ENCODE results near the gene DAGLA.

Gene DAGLA

DNA sequence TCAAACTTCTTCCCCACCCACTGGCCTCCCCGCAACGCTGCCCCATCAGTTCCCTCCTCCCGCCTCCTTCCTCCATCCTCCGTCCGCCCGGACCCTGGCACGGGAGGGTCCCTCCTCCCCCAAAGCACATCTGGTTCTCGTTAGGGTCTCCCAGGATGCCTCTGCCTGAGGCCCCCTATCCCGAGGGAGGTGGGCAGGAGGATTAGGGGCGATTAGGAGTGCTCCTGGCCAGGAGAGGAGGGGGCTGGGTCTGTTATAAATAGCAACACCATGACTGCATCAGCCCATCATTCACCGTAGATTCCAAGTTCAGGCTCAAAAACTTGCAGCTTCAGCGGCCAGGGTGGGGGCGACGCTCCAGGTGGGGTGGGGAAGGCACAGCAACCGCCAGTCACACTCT is 82.6 kb downstream of the DAGLA start:
- no peaks in the 10 kb centered on the region for H3K27me3 ChIP-seq
- TF ChIP-seq, protein P1, sequence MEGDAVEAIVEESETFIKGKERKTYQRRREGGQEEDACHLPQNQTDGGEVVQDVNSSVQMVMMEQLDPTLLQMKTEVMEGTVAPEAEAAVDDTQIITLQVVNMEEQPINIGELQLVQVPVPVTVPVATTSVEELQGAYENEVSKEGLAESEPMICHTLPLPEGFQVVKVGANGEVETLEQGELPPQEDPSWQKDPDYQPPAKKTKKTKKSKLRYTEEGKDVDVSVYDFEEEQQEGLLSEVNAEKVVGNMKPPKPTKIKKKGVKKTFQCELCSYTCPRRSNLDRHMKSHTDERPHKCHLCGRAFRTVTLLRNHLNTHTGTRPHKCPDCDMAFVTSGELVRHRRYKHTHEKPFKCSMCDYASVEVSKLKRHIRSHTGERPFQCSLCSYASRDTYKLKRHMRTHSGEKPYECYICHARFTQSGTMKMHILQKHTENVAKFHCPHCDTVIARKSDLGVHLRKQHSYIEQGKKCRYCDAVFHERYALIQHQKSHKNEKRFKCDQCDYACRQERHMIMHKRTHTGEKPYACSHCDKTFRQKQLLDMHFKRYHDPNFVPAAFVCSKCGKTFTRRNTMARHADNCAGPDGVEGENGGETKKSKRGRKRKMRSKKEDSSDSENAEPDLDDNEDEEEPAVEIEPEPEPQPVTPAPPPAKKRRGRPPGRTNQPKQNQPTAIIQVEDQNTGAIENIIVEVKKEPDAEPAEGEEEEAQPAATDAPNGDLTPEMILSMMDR (IDR thresholded peaks at IDR 0.05; ENCODE audit: low read depth, low read length): no peak
- peak; percentile 32 for DNase-seq
- no peaks in the 10 kb centered on the region for H3K4me1 ChIP-seq
- H3K9me3 ChIP-seq: no peaks in the 10 kb centered on the region
- H3K4me3 ChIP-seq (ENCODE audit: low read depth, low read length): no peak overlapping the region
- H3K36me3 ChIP-seq: no peaks in the 10 kb centered on the region

DNA sequence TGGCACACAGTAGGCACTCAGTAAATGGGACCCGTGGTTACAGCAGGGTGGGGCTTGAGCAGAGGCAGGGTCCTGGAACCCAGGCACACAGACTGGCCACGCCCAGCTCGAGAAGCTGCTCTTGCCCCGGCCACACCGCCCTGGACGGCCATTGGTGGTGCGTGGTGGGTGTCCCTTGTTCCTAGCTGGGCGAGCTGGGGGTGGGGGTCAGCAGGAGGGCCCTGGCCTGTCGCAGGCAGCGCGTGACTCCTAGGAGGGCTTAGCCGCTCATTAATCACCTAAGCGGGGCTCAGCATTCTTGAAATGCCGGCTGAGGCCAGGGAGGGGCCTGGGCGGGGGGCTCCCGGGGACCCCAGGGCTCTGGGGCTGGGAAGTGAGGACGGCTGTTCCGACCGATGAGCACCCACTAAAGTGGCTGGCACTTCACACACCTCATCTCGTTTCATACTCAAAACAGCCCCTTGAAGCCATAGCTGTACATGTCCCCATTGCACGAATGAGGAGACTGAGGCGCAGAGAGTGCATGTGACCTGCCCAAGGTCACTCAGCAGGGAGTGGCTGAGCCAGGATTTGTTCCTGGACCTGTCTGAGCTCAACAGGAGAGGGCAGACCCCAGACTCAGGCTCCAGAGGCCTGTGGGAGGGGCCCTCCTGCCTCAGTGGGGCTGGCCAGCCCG is 83.9 kb downstream of the DAGLA start:
- no peaks in the 10 kb centered on the region for H3K36me3 ChIP-seq
- no peak overlapping the region for H3K4me3 ChIP-seq (ENCODE audit: low read depth, low read length)
- TF ChIP-seq, protein P1 (IDR thresholded peaks at IDR 0.05; ENCODE audit: low read depth, low read length): no peak
- no peaks in the 10 kb centered on the region for H3K4me1 ChIP-seq
- no peaks in the 10 kb centered on the region for H3K9me3 ChIP-seq
- no peak for DNase-seq
- no peaks in the 10 kb centered on the region for H3K27me3 ChIP-seq

DNA sequence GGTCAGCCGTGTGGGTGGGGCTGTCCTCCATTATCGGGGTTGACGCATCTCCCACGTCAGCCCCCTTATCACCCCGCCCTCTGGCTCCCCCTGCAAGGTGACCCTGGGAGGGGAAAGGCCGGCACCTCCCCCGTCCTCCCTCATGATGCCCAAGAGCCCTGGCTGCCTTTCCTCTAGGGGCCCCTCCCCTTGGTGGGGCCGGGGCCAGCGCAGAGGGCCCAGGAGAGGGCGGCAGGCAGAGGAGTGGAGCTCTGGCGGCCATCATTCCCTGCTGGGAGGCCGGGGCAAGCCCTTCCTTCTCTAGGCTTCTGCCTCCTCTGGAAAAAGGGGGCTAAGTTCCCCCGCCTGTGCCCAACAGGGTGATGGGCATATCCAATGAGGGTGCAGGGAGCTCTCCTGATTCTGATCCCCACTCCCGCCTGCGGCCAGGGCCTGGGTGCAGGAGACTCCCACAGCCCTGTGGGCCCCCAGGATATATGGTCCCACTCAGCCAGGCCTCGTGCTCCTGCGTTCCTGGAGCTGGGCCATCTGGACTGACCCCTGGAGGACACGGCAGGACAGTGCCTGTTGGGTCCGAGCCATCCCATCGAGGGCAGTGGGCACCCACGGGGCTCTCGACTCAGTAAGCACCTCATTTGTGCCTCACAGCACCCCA is 84.5 kb downstream of the DAGLA start:
- Histone ChIP-seq H3K9me3 (no peaks in the 10 kb centered on the region), H3K27me3 (no peaks in the 10 kb centered on the region), H3K4me3 (ENCODE audit: low read depth, low read length) (no peak overlapping the region), H3K36me3 (no peaks in the 10 kb centered on the region), H3K4me1 (no peaks in the 10 kb centered on the region)
- DNase-seq: no peak
- TF ChIP-seq, protein P1 (IDR thresholded peaks at IDR 0.05; ENCODE audit: low read depth, low read length): no peak

DNA sequence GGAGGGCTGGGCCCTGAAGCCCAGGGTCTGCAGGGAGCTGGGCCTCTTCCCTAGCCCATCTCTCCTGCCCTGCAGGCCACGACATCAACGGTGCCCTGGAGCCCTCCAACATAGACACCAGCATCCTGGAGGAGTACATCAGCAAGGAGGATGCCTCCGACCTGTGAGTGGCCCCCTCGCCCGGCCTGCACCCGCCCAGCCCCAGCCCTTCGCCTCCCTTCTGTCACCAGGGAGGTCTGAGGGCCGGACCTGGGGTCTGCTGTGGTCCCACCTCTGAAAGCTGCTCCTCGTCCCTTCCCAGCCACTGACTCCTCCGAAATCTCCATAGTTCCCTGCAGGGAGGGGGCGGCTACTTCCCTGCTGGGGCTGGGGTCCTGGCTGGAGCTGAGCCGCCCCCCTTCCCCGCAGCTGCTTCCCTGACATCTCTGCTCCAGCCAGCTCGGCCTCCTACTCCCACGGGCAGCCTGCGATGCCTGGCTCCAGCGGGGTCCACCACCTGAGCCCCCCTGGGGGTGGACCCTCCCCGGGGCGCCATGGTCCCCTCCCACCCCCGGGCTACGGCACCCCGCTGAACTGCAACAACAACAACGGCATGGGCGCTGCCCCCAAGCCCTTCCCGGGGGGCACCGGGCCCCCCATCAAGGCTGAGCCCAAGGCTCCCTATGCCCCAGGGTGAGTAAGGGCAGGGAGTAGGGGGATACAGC is 85.5 kb downstream of the DAGLA start:
- Histone ChIP-seq H3K9me3 (no peaks in the 10 kb centered on the region), H3K27me3 (no peaks in the 10 kb centered on the region), H3K36me3 (no peaks in the 10 kb centered on the region), H3K4me1 (no peaks in the 10 kb centered on the region), H3K4me3 (ENCODE audit: low read depth, low read length) (no peak overlapping the region)
- TF ChIP-seq, protein P1 (IDR thresholded peaks at IDR 0.05; ENCODE audit: low read depth, low read length): no peak
- no peak for DNase-seq

DNA sequence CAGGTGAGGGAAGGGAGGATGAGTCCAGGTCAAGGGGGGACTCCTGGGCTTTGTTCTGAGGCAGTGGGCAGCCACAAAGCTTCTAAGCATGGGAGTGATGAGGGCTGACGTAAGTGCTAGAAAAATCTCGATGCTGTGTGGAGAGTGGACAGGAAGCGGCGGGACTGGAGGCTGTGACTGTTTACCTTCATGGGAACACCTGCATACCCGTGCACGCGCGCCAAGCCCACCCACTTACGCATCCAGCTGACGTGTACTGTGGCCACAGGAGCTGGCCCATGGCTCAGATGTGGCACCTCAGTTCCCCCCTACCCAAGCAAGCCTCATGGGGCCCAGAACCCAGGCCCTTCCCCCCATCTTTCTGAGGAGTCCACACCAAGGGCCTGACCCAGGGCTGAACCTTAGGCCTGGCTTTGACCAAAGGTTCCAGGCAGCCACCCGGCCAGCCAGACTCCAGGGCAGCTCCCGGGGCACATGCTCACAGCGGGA is 86.2 kb downstream of the DAGLA start:
- Histone ChIP-seq H3K27me3 (no peaks in the 10 kb centered on the region), H3K4me1 (no peaks in the 10 kb centered on the region)
- no peak for DNase-seq

More for the DNA sequence above, 86.2 kb downstream of the DAGLA start:
- TF ChIP-seq, protein P1 (IDR thresholded peaks at IDR 0.05; ENCODE audit: low read depth, low read length): no peak
- no peaks in the 10 kb centered on the region for H3K36me3 ChIP-seq
- H3K4me3 ChIP-seq (ENCODE audit: low read depth, low read length): no peak overlapping the region
- H3K9me3 ChIP-seq: no peaks in the 10 kb centered on the region
